Retinal pigment epithelial cell (primary cell): ENCODE data around the gene CYFIP2.

Experiments
- DNase-seq: peaks from one replicate; pipeline ENCODE4 v3.0.0-alpha.2; 2010; ENCODE audit warnings: low read depth
- H3K4me3 ChIP-seq: 2 replicates; pipeline ENCODE4 v1.5.1; 2011; ENCODE audit warnings: mild to moderate bottlenecking, low read length, control low read depth, moderate library complexity
- CTCF ChIP-seq: conservative IDR thresholded peaks from 2 replicates; pipeline ENCODE4 v1.5.1; 2011; ENCODE audit warnings: low read depth, low read length, control low read depth, inconsistent platforms

Gene CYFIP2

DNA sequence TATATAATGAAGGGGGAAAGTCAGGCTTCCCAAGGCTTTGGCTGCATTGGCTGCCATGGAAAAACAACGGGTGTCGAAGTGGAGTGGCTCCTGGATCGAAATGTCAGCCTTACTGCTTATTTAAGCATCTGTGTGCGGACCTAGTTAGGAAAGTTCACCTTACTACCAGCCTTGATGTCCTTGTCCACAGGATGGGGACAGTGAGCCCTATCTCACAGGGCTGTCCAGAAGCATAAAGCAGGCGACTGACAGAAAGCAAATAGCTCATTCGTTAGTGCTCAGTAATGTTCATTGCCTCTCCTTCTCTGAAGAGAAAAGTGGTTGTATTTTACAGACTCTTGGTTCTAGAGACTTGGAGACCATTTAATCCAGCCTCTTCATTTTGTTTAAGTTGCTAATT lies 112.6 kb downstream of the CYFIP2 start:
- H3K4me3 ChIP-seq: no peak overlapping the region
- TF ChIP-seq CTCF: peak; percentile 10

DNA sequence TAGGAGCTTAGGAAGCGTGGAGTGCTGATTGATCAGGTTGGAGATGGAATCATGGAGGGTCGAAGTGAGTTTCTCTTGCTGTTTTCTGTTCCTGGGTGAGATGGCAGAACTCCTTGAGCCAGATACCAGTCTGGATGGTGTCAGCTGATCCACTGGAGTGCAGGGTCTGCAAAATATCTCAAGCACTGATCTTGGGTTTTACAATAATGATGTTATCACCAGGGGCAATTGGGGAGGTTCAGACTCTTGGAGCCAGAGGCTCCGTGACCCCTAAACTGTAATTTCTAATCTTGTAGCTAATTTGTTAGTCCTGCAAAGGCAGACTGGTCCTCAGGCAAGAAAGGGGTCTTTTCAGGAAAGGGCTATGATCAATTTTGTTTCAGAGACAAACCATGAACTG lies 114.1 kb downstream of the CYFIP2 start:
- no peak for TF ChIP-seq CTCF
- DNase-seq: no peak
- no peak overlapping the region for H3K4me3 ChIP-seq

More for the DNA sequence above, 112.6 kb downstream of the CYFIP2 start:
- no peak for DNase-seq

- H3K4me3 ChIP-seq: no peak overlapping the region
- DNase-seq: no peak
- TF ChIP-seq CTCF: no peak
These were observed 115.8 kb downstream of the CYFIP2 start for GRCh38 chr5:157381746-157382145.

DNA sequence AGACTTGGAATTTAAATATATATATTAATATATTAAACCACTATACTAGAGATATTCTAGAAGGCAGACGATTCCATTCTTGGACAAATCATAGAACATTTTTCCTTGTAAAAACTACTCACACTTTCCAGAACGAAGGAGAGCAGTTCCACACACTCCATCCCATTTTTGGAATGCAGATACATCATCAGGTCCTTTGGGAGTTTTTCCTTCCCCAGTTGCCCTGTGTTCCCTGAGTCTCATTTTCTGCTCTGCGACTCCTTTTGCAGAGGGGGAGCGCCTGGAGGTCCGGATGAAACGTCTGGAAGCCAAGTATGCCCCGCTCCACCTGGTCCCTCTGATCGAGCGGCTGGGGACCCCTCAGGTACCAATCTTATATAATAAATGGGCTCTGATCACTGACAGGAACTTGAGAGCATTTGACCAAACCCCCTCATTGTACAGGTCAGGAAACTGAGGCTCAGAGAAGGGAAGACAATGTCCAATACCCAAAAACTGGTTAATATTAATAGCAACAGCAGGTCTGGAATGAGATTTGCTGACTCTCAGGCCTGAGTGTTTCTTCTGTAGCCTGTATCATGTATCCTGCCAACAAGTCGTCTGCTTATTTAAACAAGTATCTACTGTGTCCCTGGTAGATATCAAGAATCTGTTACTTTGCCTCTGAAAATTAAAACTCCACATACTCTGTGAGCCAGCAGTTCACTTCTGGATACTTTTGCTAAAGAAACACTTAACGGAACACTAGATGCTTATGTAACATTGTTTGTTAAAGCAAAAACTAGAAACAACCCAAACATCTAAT lies 117.3 kb downstream of the CYFIP2 start:
- no peak overlapping the region for H3K4me3 ChIP-seq
- no peak for DNase-seq
- no peak for TF ChIP-seq CTCF

GRCh38 chr5:157384971-157385709 lies 119.2 kb downstream of the CYFIP2 start:
- peak; percentile 72 for DNase-seq
- TF ChIP-seq CTCF: no peak
- H3K4me3 ChIP-seq: no peak overlapping the region

GRCh38 chr5:157387041-157387563 lies 121.2 kb downstream of the CYFIP2 start:
- TF ChIP-seq CTCF: no peak
- DNase-seq: no peak
- no peak overlapping the region for H3K4me3 ChIP-seq
